ENCODE data around the gene TRPM8.

The TRPM8 gene

DNA sequence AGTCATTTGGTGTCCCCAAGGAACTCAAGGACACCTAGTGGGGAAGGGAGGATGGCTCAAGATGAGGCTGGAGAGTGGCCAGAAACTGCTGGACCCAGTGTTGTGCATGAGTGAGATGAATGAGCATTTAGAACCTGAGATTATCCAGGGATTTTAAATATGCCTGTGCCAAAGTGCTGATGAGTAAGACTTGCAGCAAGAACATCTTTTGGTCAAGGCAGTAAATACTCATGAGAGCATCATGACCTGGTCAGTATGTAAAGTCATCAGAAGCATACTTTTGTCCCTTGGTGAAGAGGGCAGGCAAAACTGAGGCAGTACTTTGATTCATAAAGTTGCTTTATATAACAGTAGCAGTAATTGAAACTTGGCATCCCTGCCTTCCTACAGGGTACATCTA lies 130.2 kb downstream of the TRPM8 start:
- no peak overlapping the region for H3K27ac ChIP-seq (ENCODE audit: low read length)
- H3K4me3 ChIP-seq (ENCODE audit: low read length) = no peak overlapping the region
- H3K4me1 ChIP-seq (ENCODE audit: low read length) = no peaks in the 10 kb centered on the region
- no peak overlapping the region for H2AFZ ChIP-seq (ENCODE audit: low read depth, low read length)
- no peak overlapping the region for H3K9ac ChIP-seq (ENCODE audit: low read length)
- H3K9me3 ChIP-seq (ENCODE audit: insufficient read depth, low read length) = no peaks in the 10 kb centered on the region
- no peaks in the 10 kb centered on the region for H3K36me3 ChIP-seq (replicated peaks; ENCODE audit: low read depth, low read length)
- no peak for TF ChIP-seq EZH2phosphoT487 (IDR thresholded peaks at IDR 0.05; ENCODE audit: low read depth)
- TF ChIP-seq, protein P1, sequence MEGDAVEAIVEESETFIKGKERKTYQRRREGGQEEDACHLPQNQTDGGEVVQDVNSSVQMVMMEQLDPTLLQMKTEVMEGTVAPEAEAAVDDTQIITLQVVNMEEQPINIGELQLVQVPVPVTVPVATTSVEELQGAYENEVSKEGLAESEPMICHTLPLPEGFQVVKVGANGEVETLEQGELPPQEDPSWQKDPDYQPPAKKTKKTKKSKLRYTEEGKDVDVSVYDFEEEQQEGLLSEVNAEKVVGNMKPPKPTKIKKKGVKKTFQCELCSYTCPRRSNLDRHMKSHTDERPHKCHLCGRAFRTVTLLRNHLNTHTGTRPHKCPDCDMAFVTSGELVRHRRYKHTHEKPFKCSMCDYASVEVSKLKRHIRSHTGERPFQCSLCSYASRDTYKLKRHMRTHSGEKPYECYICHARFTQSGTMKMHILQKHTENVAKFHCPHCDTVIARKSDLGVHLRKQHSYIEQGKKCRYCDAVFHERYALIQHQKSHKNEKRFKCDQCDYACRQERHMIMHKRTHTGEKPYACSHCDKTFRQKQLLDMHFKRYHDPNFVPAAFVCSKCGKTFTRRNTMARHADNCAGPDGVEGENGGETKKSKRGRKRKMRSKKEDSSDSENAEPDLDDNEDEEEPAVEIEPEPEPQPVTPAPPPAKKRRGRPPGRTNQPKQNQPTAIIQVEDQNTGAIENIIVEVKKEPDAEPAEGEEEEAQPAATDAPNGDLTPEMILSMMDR (IDR thresholded peaks at IDR 0.05; ENCODE audit: low read depth, low read length) = no peak
- H4K20me1 ChIP-seq (ENCODE audit: insufficient read depth, low read length) = no peaks in the 10 kb centered on the region
- no peaks in the 10 kb centered on the region for H3K27me3 ChIP-seq (ENCODE audit: low read depth, low read length)
- no peaks in the 10 kb centered on the region for H3K79me2 ChIP-seq (ENCODE audit: low read length)
- H3K4me2 ChIP-seq (ENCODE audit: low read length) = no peak overlapping the region

DNA sequence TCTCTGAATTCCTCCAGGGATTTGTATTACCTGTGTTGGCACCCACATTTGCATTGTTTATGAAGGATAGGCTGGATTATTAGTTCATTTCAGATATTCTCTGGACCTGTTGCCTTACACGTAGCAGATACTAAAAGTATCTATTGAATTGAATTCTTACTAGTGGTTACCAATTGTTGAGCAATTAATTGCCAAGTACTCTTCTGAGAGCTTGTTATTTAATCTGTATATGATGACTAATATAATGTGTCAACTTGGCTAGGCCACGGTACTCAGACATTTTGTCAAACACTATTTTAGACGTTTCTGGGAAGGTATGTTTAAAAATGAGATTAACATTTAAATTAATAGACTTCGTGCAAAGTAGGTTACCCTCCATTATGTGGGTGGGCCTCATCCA lies 130.9 kb downstream of the TRPM8 start:
- no peaks in the 10 kb centered on the region for H3K4me1 ChIP-seq (ENCODE audit: low read length)
- no peaks in the 10 kb centered on the region for H3K36me3 ChIP-seq (replicated peaks; ENCODE audit: low read depth, low read length)
- no peak overlapping the region for H3K4me3 ChIP-seq (ENCODE audit: low read length)
- H4K20me1 ChIP-seq (ENCODE audit: insufficient read depth, low read length) = no peaks in the 10 kb centered on the region
- no peaks in the 10 kb centered on the region for H3K79me2 ChIP-seq (ENCODE audit: low read length)
- no peak for TF ChIP-seq EZH2phosphoT487 (IDR thresholded peaks at IDR 0.05; ENCODE audit: low read depth)
- TF ChIP-seq, protein P1 (IDR thresholded peaks at IDR 0.05; ENCODE audit: low read depth, low read length) = no peak
- H3K27me3 ChIP-seq (ENCODE audit: low read depth, low read length) = no peaks in the 10 kb centered on the region
- H3K9me3 ChIP-seq (ENCODE audit: insufficient read depth, low read length) = no peaks in the 10 kb centered on the region
- H2AFZ ChIP-seq (ENCODE audit: low read depth, low read length) = no peak overlapping the region
- no peak overlapping the region for H3K4me2 ChIP-seq (ENCODE audit: low read length)
- H3K9ac ChIP-seq (ENCODE audit: low read length) = no peak overlapping the region
- no peak overlapping the region for H3K27ac ChIP-seq (ENCODE audit: low read length)

DNA sequence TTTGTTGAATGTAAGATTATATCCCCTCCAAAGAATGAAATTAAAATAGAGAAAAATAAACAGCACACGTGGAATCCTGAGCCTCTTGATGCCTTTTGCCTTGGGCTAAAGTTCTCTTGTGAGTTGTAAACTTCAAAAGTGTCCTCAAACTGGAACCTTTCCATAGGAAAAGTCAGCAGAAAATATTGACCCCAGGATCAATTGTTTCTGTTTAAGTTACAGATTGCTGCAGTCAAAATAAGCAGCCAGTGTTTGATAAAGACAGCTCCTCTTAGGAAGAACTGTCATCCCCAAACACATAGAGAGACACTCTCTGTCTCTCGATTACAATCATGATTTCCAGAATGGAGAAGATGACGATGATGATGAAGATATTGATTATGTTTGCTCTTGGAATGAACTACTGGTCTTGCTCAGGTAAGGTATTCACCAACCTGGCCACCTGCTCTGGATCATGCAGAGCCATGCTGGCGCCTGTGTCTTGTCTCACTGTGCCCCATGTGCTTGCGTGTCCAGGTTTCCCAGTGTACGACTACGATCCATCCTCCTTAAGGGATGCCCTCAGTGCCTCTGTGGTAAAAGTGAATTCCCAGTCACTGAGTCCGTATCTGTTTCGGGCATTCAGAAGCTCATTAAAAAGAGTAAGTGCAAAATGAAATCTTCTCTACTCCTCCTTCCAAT lies 133.4 kb downstream of the TRPM8 start, which contains the start of gene SPP2:
Gene SPP2 (plus strand): TSS at position 248 of the 681 bp plus-strand sequence. CDS start 85 bp downstream, at position 333.
- no peak for TF ChIP-seq EZH2phosphoT487 (IDR thresholded peaks at IDR 0.05; ENCODE audit: low read depth)
- TF ChIP-seq, protein P1 (IDR thresholded peaks at IDR 0.05; ENCODE audit: low read depth, low read length) = no peak
- Histone ChIP-seq H3K79me2 (ENCODE audit: low read length) (no peaks in the 10 kb centered on the region), H3K9ac (ENCODE audit: low read length) (no peak within 1 kb of the TSS), H3K27ac (ENCODE audit: low read length) (no peak within 1 kb of the TSS), H3K9me3 (ENCODE audit: insufficient read depth, low read length) (no peaks in the 10 kb centered on the region), H3K27me3 (ENCODE audit: low read depth, low read length) (no peaks in the 10 kb centered on the region), H2AFZ (ENCODE audit: low read depth, low read length) (no peak within 1 kb of the TSS), H3K4me1 (ENCODE audit: low read length) (no peaks in the 10 kb centered on the region), H3K36me3 (replicated peaks; ENCODE audit: low read depth, low read length) (no peaks in the 10 kb centered on the region), H4K20me1 (ENCODE audit: insufficient read depth, low read length) (no peaks in the 10 kb centered on the region), H3K4me3 (ENCODE audit: low read length) (no peak within 1 kb of the TSS), H3K4me2 (ENCODE audit: low read length) (no peak within 1 kb of the TSS)

DNA sequence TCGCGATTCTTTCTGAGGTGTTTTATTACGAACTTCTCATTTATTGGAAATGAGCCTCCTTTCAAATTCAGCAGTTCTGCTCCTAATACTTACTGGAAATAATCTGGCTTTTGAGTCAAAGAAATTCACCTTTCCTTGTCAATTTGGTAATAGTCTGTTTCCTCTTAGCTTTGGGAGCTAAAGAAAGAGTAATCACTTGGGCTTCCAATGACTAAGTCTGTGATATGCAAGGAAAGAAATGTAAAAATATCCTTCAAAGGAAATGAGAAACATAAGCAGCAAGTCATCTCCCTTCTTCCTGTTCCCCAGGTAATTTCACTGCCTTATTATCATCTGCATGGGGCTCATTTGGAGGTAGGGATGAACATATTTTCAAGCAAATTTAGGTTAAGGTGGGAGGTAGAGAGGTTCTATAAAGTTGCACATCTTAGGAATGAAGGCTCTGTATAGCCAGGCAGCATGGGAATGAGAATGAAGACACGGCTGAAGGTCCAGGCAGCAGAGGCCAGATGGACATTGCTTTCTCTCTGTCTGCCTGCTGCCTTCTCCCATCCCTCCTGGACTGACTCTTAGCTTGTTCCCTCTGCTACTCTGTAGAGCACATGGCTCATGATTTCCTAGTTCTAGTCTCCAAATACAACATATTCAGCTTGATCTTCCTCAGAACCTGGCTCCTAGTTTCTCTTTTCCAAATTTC lies 134.3 kb downstream of the TRPM8 start:
- Histone ChIP-seq H3K9ac (ENCODE audit: low read length) (no peak overlapping the region), H3K4me3 (ENCODE audit: low read length) (no peak overlapping the region), H4K20me1 (ENCODE audit: insufficient read depth, low read length) (no peaks in the 10 kb centered on the region), H3K4me2 (ENCODE audit: low read length) (no peak overlapping the region), H3K79me2 (ENCODE audit: low read length) (no peaks in the 10 kb centered on the region), H3K9me3 (ENCODE audit: insufficient read depth, low read length) (no peaks in the 10 kb centered on the region), H3K27ac (ENCODE audit: low read length) (no peak overlapping the region), H3K27me3 (ENCODE audit: low read depth, low read length) (no peaks in the 10 kb centered on the region), H3K36me3 (replicated peaks; ENCODE audit: low read depth, low read length) (no peaks in the 10 kb centered on the region), H3K4me1 (ENCODE audit: low read length) (no peaks in the 10 kb centered on the region), H2AFZ (ENCODE audit: low read depth, low read length) (no peak overlapping the region)
- TF ChIP-seq EZH2phosphoT487 (IDR thresholded peaks at IDR 0.05; ENCODE audit: low read depth) = no peak
- TF ChIP-seq, protein P1 (IDR thresholded peaks at IDR 0.05; ENCODE audit: low read depth, low read length) = no peak
